IMR-90 (cell line): ENCODE results near the gene FAM124B.

Source experiments
- CEBPB ChIP-seq: IDR thresholded peaks from 2 replicates; pipeline ENCODE4 v1.6.1; 2012; ENCODE audit warnings: low read depth, low read length, improper control_type of control experiment
- CHD1 ChIP-seq: IDR thresholded peaks from 2 replicates; pipeline ENCODE4 v1.6.1; 2012; ENCODE audit warnings: low read depth, low read length, improper control_type of control experiment
- MAFK ChIP-seq: IDR thresholded peaks from 2 replicates; pipeline ENCODE4 v1.6.1; 2012; ENCODE audit warnings: low read depth, low read length, improper control_type of control experiment
- POLR2A ChIP-seq: IDR thresholded peaks from 2 replicates; pipeline ENCODE4 v1.6.1; 2012; ENCODE audit warnings: mild to moderate bottlenecking, low read depth, low read length
- RAD21 ChIP-seq: IDR thresholded peaks from 2 replicates; pipeline ENCODE4 v1.6.1; 2012; ENCODE audit warnings: low read length, improper control_type of control experiment
- RCOR1 ChIP-seq: IDR thresholded peaks from 2 replicates; pipeline ENCODE4 v1.6.1; 2012; ENCODE audit warnings: mild to moderate bottlenecking, low read length, improper control_type of control experiment; ENCODE audit not compliant: insufficient replicate concordance
- RFX5 ChIP-seq: IDR thresholded peaks from 2 replicates; pipeline ENCODE4 v1.8.0; 2012; ENCODE audit warnings: low read depth, mild to moderate bottlenecking, low read length, moderate library complexity
- SMC3 ChIP-seq: fragments of 150-350 bp; IDR thresholded peaks from 2 replicates; pipeline ENCODE4 v1.6.1; 2016; ENCODE audit warnings: low read depth, mild to moderate bottlenecking, antibody characterized with exemption, low read length, moderate library complexity
- TF ChIP-seq, protein P1 (sequence below): conservative IDR thresholded peaks from 2 replicates; pipeline ENCODE4 v1.5.1; 2012; ENCODE audit warnings: mild to moderate bottlenecking, low read depth, low read length, improper control_type of control experiment
- TF ChIP-seq, protein P2 (sequence below): fragments of 150-350 bp; IDR thresholded peaks from 2 replicates; pipeline ENCODE4 v1.6.1; 2017; ENCODE audit warnings: mild to moderate bottlenecking, antibody characterized with exemption, low read length, low read depth

DNA sequence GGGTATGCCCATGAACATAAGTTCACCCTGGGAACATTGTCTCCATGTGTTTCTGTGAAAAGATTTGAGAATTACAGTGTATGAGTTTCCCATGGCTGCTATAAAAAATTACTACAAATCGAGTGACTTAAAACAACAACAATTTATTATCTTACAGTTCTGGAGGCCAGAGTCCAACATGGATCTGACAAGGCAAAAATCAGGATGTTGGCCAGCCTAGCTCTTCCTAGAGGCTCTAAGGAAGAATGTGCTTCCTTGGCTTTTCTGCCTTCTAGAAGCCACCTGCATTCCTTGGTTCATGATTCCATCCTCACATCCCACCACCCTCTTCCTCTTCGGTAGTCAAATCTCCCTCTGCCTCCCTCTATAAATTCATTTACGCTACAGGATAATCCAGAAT is 38.6 kb downstream of the FAM124B start:
- TF ChIP-seq, protein P1, sequence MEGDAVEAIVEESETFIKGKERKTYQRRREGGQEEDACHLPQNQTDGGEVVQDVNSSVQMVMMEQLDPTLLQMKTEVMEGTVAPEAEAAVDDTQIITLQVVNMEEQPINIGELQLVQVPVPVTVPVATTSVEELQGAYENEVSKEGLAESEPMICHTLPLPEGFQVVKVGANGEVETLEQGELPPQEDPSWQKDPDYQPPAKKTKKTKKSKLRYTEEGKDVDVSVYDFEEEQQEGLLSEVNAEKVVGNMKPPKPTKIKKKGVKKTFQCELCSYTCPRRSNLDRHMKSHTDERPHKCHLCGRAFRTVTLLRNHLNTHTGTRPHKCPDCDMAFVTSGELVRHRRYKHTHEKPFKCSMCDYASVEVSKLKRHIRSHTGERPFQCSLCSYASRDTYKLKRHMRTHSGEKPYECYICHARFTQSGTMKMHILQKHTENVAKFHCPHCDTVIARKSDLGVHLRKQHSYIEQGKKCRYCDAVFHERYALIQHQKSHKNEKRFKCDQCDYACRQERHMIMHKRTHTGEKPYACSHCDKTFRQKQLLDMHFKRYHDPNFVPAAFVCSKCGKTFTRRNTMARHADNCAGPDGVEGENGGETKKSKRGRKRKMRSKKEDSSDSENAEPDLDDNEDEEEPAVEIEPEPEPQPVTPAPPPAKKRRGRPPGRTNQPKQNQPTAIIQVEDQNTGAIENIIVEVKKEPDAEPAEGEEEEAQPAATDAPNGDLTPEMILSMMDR: no peak
- TF ChIP-seq POLR2A (no peak), CEBPB (no peak), RCOR1 (no peak), CHD1 (no peak), RFX5 (no peak), SMC3 (no peak), RAD21 (no peak), MAFK (no peak)
- TF ChIP-seq, protein P2, sequence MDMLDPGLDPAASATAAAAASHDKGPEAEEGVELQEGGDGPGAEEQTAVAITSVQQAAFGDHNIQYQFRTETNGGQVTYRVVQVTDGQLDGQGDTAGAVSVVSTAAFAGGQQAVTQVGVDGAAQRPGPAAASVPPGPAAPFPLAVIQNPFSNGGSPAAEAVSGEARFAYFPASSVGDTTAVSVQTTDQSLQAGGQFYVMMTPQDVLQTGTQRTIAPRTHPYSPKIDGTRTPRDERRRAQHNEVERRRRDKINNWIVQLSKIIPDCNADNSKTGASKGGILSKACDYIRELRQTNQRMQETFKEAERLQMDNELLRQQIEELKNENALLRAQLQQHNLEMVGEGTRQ: no peak
